Kidney capillary endothelial cell (primary cell): ENCODE measurements around the gene COL6A3.

Experiments
- DNase-seq: peaks from one replicate; pipeline ENCODE4 v3.0.0-alpha.2; 2018; ENCODE audit warnings: low spot score

COL6A3 gene

DNA sequence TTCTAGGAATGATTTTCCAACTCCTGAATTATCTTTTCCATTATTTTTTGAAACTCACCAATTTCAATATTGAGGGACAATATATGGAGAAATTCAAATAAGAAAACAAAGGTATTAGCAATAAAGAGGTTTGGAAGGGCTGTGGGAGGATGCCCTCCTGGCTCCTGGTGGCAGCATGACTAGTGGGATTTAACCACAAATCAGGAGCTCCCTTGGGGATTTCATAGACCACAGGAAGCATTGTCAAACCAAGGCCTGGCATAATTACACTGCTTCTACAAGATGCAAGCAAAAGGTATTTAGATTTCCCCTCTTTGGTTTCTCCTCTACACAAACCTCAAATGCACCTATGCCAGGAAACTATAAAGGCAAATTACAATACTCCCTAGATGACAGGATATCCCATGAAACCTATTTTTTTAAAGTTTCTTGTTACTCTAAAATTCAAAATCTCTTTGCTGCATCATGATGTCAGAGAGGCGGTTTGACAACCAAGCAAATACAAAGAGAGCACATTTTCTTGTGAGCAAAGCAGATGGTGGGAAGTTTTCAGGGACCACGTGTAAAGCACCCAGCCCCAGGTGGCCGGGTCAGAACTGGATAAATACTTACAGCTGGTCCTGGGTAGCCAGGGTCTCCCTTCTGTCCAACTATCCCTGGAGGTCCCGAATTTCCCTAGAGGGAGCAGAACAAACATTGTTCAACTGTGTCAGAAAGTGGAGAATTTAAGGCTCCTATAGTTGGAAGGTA lies 67.9 kb downstream of the COL6A3 start:
- no peak for DNase-seq

DNA sequence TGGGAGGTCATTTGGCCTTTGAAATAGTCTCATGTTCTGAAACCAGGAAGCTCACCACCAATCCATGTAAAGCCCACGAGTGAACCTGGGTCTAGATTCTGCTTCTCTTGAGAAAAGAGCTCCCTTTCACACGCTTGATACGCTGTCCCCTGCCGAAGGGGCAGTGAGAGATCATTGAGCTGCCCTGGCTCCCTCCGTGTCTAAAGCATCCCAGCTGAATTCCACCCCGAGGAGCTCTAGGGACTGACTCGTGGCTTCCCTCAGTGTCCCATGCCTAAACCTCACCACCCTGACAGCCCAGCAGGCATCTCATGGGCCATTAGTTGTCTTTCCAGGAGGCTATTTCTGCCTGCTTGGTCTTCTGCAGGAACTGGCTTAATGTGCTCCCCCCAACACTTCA lies 68.6 kb downstream of the COL6A3 start:
- DNase-seq, result no peak

GRCh38 chr2:237344942-237345341 lies 69.0 kb downstream of the COL6A3 start:
- no peak for DNase-seq

DNA sequence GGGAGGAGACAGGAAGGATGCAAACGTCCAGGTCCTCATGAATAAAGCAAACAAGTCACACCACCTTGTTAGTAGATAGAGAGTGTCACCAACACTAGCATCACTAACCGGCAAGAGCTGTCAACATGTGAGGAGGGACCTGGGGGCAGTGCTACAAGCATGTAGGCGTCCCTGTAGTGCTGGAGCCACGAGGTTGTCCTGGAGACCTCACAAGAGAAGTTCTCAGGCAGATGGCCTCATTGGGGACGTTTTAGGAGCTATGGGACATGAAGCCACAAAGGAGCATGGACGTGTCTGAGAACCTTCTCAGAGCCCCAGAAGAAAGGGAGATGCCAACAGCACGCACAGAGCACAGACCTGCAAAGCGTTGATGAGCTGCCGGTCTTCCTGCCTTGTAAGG lies 70.0 kb downstream of the COL6A3 start:
- DNase-seq, result no peak

DNA sequence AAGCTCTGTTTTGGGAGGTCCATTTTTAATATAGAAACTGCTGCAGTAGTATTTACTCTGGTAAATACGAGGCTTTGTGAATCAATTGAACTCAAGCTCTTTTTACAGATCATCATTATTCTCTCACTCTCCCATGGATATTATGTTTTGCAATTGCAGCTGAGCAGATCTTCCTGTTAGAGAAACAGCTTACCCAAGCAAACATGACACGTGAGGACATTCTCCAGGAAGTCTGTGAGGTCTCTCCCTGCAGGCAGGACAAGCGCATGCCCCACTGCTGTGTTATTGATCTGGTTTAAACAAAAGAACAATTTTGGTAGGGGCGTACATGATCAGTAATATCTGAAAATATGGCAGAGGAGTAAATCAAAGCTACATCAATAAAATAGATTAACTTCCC lies 72.1 kb downstream of the COL6A3 start:
- DNase-seq, result peak; percentile 2

DNA sequence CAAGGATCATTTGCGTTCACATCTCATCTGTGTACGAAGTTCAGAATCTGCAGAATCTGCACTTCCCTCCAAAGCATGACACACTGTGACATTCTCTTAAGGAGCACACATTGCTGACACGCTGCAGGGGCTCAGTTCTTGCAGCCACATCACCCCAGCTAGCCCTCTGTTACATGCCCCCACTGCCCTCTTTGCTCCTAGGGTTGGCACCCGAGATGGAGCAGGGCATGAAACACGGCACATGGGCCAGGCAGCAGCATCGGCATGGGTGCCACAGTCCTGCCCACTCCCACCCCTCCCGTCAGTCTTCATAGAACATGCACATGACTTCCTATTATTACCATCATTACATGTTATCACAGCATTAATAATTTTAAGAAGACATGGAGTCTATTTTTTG lies 76.4 kb downstream of the COL6A3 start:
- DNase-seq, result no peak

GRCh38 chr2:237336131-237336530 lies 77.8 kb downstream of the COL6A3 start:
- no peak for DNase-seq

DNA sequence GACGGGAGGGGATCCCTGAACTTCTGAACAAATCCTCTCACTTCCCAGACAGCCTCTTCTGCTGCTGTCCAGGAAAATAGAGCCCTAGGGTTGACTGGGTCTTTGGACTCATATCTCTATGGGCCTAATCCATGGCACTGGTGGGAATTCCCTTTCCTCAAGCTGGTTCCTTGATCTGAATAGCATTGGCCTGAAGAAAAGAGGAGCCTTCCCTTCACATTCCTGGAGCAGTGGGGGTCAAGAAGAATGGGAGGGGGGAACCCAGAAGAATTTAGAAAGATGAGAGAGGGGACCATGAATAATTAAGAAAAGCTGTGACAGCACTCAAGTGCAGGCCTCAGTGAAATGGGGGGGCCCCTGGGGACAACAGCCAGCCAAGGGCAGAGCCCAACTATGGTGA lies 80.2 kb downstream of the COL6A3 start:
- no peak for DNase-seq

DNA sequence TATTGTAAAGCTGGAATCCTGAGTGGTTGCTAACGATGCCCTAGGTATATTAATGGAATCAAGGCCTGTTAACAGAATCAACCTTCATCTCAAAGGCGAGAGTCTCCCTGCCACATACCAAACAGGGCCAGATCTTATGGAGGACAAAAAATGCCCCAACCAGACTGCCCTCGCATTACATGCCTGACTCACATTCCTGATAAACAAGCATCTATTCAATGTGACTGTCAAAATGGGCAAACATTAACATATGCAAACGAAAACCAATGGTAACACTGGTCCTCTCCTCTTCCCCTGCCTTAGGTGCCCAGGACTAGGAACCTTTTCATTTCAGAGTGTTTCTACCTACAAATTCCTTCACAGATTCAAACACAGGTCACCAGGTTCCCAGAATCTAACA lies 83.4 kb downstream of the COL6A3 start:
- DNase-seq, result no peak

GRCh38 chr2:237327175-237327950 lies 86.6 kb downstream of the COL6A3 start:
- DNase-seq, result no peak

DNA sequence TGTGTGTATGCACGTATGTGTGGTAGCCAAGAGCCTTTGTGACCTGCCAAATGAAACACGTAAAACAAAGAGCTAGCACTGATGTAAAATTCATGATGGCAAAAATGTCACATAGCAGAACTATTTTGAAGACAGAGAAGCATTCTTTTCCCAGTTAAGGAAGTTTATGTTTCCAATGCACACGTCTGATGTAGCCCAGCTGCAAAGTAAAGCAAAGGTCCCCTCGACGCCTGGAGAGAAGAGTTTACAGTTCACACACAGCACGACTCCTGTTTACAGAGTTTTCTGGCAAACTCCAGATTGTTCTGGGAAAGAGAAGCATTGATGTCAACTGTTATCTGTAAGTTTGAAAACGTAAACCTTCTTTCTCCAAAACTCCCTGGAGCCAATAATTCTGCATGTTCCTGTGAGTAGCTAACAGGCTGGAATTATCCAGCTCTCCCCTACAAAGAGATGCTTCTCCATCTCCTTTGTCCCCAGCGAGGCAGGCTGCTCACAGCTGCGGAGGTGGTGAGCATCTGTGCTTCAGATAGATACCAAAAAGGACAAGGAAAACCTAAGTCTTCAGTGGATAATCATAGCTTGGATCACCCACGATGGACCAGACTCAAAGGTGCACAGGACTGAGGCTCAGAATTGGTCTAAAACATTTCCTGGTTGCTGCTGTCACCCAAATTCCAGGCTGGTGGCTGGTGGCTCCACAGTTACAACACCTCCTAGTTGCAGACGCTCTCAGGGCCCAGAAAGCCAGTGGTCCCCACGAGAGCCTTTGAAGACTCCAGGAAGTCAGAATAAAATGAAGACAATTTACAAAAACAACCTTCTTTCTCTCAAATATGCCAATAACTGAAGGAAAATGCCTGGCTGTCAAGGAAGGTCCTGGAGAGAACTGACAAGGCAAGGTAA lies 87.4 kb downstream of the COL6A3 start:
- no peak for DNase-seq

DNA sequence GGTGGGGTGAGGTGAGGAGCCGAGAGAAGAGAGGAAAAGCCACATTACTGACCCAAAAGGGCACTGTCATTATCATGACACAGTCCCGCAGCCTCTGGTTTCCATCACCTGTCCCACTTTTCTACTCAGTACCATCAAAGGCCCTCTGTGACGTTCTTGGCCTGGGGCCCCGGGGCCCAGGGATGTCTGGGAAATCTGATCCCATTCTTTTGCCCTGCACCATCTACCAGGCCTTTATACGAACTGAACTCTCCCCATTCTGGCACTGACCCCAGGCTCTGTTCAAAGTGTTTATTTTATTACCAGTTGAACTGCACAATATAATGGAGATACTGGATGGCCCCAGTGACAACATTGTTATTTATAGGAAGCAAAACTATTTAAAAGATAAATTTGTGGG lies 89.1 kb downstream of the COL6A3 start:
- DNase-seq, result no peak

GRCh38 chr2:237324405-237324831 lies 89.5 kb downstream of the COL6A3 start:
- no peak for DNase-seq

DNA sequence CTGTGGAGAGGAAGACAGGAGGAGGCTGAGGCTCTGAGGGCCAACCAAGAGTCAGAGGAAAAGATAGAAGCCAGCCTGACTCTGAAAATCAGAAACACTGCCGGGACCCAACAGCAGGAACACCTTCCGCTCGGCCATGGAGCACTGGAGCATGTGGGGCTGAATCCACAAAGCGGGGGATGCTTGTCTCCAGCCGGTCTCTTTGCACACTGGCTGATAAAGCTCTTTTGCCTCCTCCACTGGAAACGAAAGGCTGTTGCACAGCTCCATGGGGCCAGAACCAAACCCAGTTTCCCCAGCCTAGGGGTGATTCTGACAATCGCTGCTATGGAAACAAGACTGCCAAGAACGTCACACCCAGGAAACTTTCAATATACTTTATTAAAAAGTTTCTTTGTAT lies 90.3 kb downstream of the COL6A3 start:
- DNase-seq, result no peak

- DNase-seq, result no peak
Measured at GRCh38 chr2:237322564-237322963, 91.4 kb downstream of the COL6A3 start.

- no peak for DNase-seq
Measured at GRCh38 chr2:237321746-237322145, 92.2 kb downstream of the COL6A3 start.

DNA sequence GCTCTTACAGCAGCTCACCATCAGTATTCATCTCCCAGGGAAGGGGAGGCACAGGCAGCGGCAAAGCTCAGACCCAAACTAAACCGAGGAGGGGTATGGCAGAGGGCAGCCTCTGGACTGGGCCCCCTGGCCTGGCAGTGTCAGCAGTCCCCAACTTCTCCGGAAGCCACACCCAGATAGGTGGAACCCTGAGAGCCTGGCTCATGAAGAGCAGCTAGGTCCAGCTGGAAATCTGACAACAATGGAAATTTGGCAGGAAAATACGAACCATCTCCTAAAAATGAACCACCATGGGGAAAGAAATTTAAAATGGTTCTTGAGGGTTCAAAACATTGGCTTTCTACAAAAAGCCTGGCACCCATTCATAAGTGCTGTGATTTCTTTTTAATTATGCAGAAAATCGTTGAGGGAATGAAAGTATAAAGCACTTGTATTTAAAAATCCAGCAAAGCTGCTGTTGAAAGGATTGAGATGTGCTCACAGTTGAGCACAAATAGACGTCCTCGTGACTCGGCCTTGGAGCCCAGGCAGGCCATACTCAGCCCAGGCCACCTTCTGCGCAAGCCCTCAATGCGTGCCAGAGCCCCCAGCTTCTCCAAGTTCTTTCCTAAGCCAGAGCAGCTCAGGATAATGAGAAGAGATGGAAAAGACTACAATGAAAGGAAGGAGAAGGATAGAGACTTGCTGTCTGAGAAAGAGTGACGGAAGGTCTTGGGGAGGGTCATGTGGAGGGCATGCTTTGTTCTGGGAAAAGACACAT lies 93.0 kb downstream of the COL6A3 start:
- DNase-seq, result no peak

- DNase-seq, result no peak
Measured at GRCh38 chr2:237319887-237320286, 94.1 kb downstream of the COL6A3 start.

DNA sequence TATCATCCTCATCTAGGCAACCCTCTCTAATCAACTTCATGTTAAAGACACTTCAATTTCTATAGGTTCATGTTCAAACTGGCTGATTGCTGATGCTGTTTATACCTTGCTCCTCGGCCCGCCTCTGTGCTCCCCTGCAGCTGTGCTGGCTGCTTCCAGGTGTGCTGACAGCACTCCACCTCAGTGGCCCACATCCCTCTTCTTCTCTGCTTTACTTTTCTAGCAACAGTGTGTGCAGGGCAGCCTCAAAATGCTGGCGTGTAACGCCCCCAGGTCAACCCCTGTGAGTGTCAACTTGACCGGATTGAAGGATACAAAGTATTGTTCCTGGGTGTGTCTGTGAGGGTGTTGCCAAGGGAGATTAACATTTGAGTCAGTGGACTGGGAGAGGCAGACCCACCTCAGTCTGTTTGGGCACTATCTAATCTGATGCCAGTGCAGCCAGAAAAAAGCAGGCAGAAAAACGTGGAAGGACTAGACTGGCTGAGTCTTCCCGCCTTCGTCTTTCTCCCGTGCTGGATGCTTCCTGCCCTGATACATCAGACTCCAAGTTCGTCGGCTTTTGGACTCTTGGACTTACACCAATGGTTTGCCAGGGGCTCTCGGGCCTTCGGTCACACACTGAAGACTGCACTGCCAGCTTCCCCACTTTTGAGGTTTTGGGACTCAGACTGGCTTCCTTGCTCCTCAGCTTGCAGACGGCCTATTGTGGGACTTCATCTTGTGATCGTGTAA lies 94.7 kb downstream of the COL6A3 start:
- no peak for DNase-seq

DNA sequence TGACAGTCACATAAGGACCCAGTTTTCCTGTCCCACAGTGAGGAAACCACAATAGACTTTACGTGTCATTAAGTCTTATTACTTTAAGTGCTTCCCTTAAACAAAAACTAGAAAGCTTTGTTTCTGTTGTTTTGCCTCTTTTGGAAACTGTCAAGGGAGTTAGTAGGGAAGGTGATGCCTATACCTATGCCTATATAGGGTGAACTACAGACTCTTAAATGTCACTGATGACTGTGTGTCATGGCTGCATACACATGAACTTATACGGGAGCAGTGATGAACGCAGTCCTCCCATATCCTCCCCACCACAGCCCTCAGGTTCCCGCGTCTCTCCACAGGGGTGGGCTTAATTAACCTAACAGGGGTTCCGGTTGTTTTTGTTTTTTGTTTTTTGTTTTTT lies 97.6 kb downstream of the COL6A3 start:
- DNase-seq, result no peak

- DNase-seq, result no peak
Measured at GRCh38 chr2:237315829-237316225, 98.1 kb downstream of the COL6A3 start.
